Ovary (tissue), 3 donors: ENCODE results near the gene SLC1A4.

Source experiments
- CTCF ChIP-seq, 3 donors: fragments of 450-650 bp in 2 of 3; fragments of 200-600 bp in 1 of 3; IDR thresholded peaks; one replicate each; pipeline versions ENCODE4 v1.5.1 to v1.8.0; 2016 to 2022; ENCODE audit warnings: antibody characterized with exemption in 3 of 3, mild to moderate bottlenecking in 1 of 3
- POLR2A ChIP-seq: fragments of 450-650 bp; IDR thresholded peaks from one replicate; pipeline ENCODE4 v1.6.1; 2017; ENCODE audit warnings: antibody characterized with exemption, mild to moderate bottlenecking, moderate library complexity
- donor health status: DM: no; HTN: no; CAD: no.

GRCh38 chr2:64952511-64953482 lies 36.4 kb upstream of the SLC1A4 start:
- TF ChIP-seq CTCF (IDR thresholded peaks at IDR 0.05) (no peak), POLR2A (no peak)
